ENCODE results near the gene JAZF1. TPM values are rescaled to one million over a fixed set of nuclear protein-coding genes. Genes with fewer than 3 reads are reported as not detected.

The JAZF1 gene
- total and polyA plus RNA-seq, 2 experiments from 2014 or later = 9.5 to 12.1 TPM

- H3K4me2 ChIP-seq = no peak overlapping the region
Measured at GRCh38 chr7:28018856-28019465, 161.6 kb downstream of the JAZF1 start.

GRCh38 chr7:28018446-28018845 is 162.1 kb downstream of the JAZF1 start:
- TF ChIP-seq EZH2 (IDR thresholded peaks at IDR 0.05; ENCODE audit: borderline replicate concordance) (no peak), CTCF (IDR thresholded peaks at IDR 0.05; ENCODE audit: poor library complexity) (no peak), EZH2phosphoT487 (IDR thresholded peaks at IDR 0.05; ENCODE audit: low read depth, severe bottlenecking, unreplicated experiment) (no peak)
- Histone ChIP-seq H3K27me3 (no peaks in the 10 kb centered on the region), H3K79me2 (peaks cover 3% of the 10 kb centered on the region), H2AFZ (no peak overlapping the region), H3K4me3 (no peak overlapping the region), H3K36me3 (replicated peaks; ENCODE audit: insufficient read depth, low read depth) (no peaks in the 10 kb centered on the region), H4K20me1 (ENCODE audit: insufficient read depth, poor library complexity, severe bottlenecking) (no peaks in the 10 kb centered on the region), H3K27ac (no peak overlapping the region), H3K9me2 (replicated peaks; ENCODE audit: insufficient read depth) (no peaks in the 10 kb centered on the region), H3K4me2 (no peak overlapping the region), H3K4me1 (ENCODE audit: insufficient read depth) (peaks cover 5% of the 10 kb centered on the region), H3K9me3 (ENCODE audit: low read depth) (no peaks in the 10 kb centered on the region)
- DNase-seq (ENCODE audit: low spot score) = no peak
- 88% methylated on average over 5 of the region's 5 CpGs for WGBS (ENCODE audit: low lambda C conversion rate, missing lambda C conversion rate)

More at GRCh38 chr7:28018856-28019465, 161.6 kb downstream of the JAZF1 start:
- Histone ChIP-seq H3K36me3 (replicated peaks; ENCODE audit: insufficient read depth, low read depth) (no peaks in the 10 kb centered on the region), H2AFZ (no peak overlapping the region), H3K4me1 (ENCODE audit: insufficient read depth) (peaks cover 5% of the 10 kb centered on the region), H3K9me2 (replicated peaks; ENCODE audit: insufficient read depth) (no peaks in the 10 kb centered on the region), H3K79me2 (peaks cover 3% of the 10 kb centered on the region), H3K27me3 (no peaks in the 10 kb centered on the region), H3K9me3 (ENCODE audit: low read depth) (no peaks in the 10 kb centered on the region), H3K27ac (no peak overlapping the region), H3K4me3 (no peak overlapping the region), H4K20me1 (ENCODE audit: insufficient read depth, poor library complexity, severe bottlenecking) (no peaks in the 10 kb centered on the region)
- no peak for TF ChIP-seq CTCF (IDR thresholded peaks at IDR 0.05; ENCODE audit: poor library complexity)
- TF ChIP-seq EZH2phosphoT487 (IDR thresholded peaks at IDR 0.05; ENCODE audit: low read depth, severe bottlenecking, unreplicated experiment) = no peak
- TF ChIP-seq EZH2 (IDR thresholded peaks at IDR 0.05; ENCODE audit: borderline replicate concordance) = no peak
- DNase-seq (ENCODE audit: low spot score) = no peak
- WGBS (ENCODE audit: low lambda C conversion rate, missing lambda C conversion rate) = 78% methylated on average over 8 of the region's 8 CpGs

- Histone ChIP-seq H3K79me2 (peaks cover 3% of the 10 kb centered on the region), H3K27me3 (no peaks in the 10 kb centered on the region), H3K9me2 (replicated peaks; ENCODE audit: insufficient read depth) (no peaks in the 10 kb centered on the region), H3K36me3 (replicated peaks; ENCODE audit: insufficient read depth, low read depth) (no peaks in the 10 kb centered on the region), H3K4me2 (no peak overlapping the region), H2AFZ (no peak overlapping the region), H3K27ac (no peak overlapping the region), H3K4me3 (no peak overlapping the region), H3K4me1 (ENCODE audit: insufficient read depth) (peaks cover 5% of the 10 kb centered on the region), H4K20me1 (ENCODE audit: insufficient read depth, poor library complexity, severe bottlenecking) (no peaks in the 10 kb centered on the region), H3K9me3 (ENCODE audit: low read depth) (no peaks in the 10 kb centered on the region)
- TF ChIP-seq EZH2phosphoT487 (IDR thresholded peaks at IDR 0.05; ENCODE audit: low read depth, severe bottlenecking, unreplicated experiment) (no peak), CTCF (IDR thresholded peaks at IDR 0.05; ENCODE audit: poor library complexity) (no peak), EZH2 (IDR thresholded peaks at IDR 0.05; ENCODE audit: borderline replicate concordance) (no peak)
- no peak for DNase-seq (ENCODE audit: low spot score)
- WGBS (ENCODE audit: low lambda C conversion rate, missing lambda C conversion rate) = 85% methylated on average over 7 of the region's 7 CpGs
Measured at GRCh38 chr7:28018020-28018419, 162.6 kb downstream of the JAZF1 start.

All from hepatocyte (in vitro differentiated cells).